Measurements from ENCODE around the gene AMPD2.

DNA sequence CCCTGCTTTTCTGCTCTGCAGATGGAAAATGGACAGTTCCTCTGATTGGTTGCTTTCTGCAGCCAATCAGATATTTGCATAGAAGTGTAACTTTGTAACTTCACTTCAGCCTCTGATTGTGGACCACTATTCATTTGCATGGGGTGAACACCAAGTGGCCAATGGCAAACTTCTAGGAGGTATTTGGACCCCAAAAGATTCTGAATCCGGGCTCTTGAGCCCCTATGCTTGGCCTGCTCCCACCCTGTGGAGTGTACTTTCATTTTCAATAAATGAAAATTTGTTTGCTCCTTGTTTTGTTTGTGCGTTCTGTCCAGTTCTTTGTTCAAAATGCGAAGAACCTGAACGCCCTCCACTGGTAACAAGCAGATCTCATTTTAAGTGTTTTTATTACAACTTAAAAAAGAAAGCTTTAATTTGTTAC lies 29.9 kb downstream of the AMPD2 start:
- TF ChIP-seq CTCF (IDR thresholded peaks at IDR 0.05) (peak; percentile 14 to 23 (median 18)), POLR2A (IDR thresholded peaks at IDR 0.05; ENCODE audit: low read depth) (no peak), EP300 (IDR thresholded peaks at IDR 0.05) (no peak)
